Measurements from ENCODE around the gene DOCK3.
"Not testable (repeated sequence)": the region's sequence is repeated elsewhere in the genome, so short reads cannot be mapped to it uniquely, and the experiment has no call there.

DOCK3 gene

DNA sequence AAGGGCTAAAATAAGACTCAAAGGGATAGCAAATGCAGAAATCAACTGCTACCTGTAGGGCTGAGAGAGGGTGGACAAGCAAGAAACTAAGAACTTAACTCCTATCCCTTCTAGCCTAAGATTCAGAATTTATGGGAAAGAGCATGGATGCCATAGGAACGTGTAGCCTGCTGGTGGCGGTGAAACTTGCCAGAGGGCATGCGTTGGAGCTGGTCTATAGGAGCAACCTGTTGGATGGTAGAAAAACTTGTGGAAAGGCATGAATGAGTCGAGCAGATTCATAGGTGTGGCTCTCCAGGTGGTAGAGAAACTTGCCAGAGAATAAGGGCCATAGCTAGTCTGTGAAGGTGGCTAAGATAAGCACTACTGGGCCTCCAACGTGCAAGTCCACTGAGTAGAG, 137.2 kb downstream of the DOCK3 start:
- no peak for FAIRE-seq

GRCh38 chr3:50815844-50816243, 141.1 kb downstream of the DOCK3 start:
- FAIRE-seq, result no peak

GRCh38 chr3:50816894-50817293, 142.2 kb downstream of the DOCK3 start:
- FAIRE-seq, result no peak

GRCh38 chr3:50817756-50818529, 143.2 kb downstream of the DOCK3 start:
- no peak for FAIRE-seq

DNA sequence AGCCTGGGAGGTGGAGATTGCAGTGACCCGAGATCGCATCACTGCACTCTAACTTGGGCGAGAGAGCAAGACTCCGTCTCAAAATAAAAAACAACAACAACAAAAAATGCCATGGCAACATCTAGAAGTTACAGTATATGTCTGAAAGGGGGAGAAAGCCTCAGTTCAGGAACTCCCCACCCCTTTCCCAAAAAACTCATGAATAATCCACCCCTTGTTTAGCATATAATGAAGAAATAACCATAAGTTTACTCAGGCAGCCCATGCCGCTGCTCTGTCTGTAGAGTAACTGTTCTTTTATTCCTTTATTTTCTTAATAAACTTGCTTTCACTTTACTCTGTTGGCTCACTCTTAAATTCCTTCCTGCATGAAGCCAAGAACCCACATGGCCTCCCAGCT, 145.2 kb downstream of the DOCK3 start:
- FAIRE-seq, result no peak

DNA sequence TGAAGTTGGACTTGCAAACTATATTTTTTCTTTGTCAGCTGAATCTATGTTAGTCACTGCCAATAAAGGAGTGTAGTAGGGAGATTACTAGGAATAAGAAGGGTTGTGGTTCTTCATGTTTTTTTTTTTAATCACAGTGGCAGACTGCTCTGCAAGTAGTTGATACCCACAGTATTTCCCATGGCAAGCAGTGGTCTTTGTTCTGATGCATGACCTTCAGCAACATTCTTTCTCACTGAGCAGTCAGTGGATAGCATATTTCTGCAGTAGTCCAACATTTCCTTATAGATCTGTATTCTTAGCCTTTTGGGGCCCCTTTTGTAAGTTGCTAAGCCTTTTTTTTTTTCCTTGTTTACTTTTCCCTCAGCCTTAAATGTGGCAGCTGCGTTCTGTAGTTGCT, 151.1 kb downstream of the DOCK3 start:
- FAIRE-seq, result no peak

- FAIRE-seq, result no peak
Observed at GRCh38 chr3:50830451-50830850, 155.7 kb downstream of the DOCK3 start.

DNA sequence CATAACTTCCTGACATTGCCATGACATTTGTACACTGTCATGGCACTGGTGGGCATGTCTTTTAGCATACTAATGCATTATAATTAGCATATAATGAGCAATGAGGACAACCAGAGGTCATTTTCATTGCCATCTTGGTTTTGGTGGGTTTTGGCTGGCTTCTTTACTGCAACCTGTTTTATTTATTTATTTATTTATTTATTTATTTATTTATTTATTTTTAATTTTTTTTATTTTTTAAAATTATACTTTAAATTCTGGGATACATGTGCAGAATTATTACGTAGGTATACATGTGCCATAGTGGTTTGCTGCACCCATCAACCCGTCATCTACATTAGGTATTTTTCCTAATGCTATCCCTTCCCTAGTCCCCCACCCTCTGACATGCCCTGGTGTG, 156.3 kb downstream of the DOCK3 start:
- not testable (repeated sequence) for FAIRE-seq

- FAIRE-seq, result no peak
Observed at GRCh38 chr3:50840983-50841489, 166.3 kb downstream of the DOCK3 start.

GRCh38 chr3:50848308-50848707, 173.6 kb downstream of the DOCK3 start:
- no peak for FAIRE-seq

- FAIRE-seq, result no peak
Observed at GRCh38 chr3:50850639-50851511, 176.1 kb downstream of the DOCK3 start.

DNA sequence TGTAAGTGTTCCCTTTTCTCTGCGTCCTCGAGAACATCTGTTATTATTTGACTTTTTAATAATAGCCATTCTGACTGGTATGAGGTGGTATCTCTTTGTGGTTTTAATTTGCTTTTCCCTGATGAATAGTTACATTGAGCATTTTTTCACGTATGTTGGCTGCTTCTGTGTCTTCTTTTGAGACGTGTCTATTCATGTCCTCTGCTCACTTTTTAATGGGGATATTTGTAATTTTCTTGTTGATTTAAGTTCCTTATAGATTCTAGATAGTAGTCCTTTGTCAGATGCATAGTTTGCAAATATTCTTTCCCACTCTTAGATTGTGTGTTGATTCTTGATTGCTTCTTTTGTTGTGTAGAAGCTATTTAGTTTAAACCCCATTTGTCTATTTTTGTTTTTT, 179.2 kb downstream of the DOCK3 start:
- no peak for FAIRE-seq

DNA sequence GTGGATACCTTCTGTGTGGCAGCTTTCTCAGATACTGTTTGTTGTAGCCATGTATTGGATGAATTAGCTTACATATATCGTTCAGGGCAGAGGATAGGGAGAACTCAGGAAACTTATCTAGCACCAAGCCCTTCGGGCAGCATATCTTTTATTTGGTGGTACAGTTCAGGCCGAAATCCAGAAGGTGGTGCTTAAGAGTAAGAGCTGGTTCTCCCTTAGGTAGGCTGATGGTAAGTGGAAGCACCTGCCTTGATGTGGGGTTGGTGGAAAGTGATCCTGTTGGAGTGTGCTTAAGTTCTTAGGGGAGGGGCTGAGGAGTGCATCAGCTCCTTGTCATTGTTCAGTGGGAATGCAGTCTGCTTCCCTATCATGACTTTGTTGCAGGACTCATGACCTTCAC, 187.5 kb downstream of the DOCK3 start:
- no peak for FAIRE-seq

GRCh38 chr3:50873376-50874157, 198.8 kb downstream of the DOCK3 start:
- no peak for FAIRE-seq

GRCh38 chr3:50874876-50875275, 200.1 kb downstream of the DOCK3 start:
- FAIRE-seq, result not testable (repeated sequence)

GRCh38 chr3:50876947-50877346, 202.2 kb downstream of the DOCK3 start:
- no peak for FAIRE-seq

- FAIRE-seq, result not testable (repeated sequence)
Observed at GRCh38 chr3:50882733-50883132, 208.0 kb downstream of the DOCK3 start.

DNA sequence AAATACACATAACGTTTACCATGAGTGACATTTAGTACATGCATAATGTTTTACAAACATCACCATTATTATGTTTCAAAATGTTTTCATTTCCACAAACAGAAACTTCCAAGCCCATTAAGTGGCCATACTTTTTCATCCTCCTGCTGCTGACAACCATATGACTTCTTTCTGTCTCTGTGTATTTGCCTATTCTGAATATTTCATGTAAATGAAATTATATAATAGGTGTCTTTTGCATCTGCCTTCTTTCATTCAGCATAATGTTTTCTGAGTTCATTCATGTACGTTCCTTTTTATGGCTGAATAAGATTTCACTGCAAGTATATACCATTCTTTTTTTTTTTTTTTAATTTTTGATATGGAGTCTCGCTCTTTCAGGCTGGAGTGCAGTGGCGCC, 209.0 kb downstream of the DOCK3 start:
- FAIRE-seq, result no peak

DNA sequence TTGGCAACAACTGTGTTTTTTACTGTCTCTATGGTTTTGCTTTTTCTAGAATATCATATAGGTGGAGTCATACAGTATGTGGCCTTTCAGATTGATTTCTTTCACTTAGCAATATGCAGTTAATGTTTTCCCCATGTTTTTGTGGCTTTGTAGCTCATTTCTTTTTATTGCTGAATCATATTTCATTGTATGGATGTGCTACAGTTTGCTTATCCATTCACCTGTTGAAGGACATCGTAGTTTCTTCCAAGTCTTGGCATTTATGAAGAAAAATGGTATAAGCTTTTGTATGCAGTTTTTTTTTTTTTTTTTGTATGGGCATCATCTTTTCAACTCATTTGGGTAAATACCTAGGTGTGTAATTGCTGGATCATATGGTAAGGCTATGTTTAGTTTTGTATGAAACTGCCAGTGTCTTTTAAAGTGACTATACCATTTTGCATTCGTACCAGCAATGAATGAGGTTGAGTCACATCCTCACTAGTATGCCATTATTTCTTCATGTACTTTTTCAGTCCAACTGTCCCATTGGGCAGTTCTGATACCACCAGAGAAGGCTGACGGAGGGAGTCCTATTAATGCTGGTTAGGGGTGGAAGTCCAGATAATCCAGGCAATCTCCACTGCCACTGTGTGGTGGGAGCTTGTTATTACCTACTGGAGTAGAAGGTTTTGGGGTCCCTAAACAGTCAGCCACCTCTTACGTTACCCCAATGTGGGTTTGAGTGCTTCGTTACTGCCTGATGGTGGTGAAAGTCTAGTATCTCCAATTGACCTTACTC, 210.5 kb downstream of the DOCK3 start:
- FAIRE-seq, result no peak

DNA sequence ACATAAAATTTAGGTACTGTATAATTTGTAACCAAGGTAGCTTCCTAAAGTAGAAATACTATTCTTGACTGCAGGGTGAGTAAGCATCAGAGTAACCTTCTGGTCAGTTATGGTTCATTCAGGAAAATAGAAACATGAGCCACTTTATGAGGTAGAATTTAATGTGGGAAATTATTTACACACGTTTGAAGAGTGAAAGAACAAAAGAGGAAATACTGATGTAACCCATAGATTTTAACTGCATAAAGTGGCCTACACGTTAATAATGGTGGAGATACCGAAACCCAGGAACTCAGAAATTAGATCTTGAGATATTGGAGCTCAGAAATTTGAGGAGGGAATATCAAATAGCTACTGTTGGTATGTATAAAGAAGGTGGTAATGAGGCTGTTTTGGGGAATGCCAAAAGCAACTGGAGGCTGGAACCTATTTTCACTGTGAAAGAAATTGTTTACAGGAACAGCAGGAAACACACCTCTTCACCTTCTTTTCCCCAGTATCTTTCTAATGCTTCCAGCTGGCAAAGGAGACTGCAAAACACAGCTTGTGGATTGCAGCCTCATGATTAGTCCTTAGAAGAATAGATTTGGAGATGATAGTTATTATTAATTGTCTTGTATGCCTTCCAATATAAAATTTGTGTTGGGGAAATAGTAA, 216.1 kb downstream of the DOCK3 start:
- no peak for FAIRE-seq

DNA sequence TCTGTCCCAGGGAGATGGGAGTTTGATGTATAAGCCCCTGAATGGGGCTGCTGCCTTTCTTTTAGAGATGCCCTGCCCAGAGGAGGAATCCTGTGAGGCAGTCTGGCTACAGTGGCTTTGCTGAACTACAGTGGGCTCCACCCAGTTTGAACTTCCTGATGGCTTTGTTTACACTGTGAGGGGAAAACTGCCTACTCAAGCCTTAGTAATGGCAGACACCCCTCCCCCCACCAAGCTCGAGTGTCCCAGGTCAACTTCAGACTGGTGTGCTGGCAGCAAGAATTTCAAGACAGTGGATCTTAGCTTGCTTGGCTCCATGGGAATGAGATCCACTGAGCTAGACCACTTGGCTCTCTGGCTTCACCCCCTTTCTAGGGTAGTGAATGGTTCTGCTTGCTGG, 226.4 kb downstream of the DOCK3 start:
- FAIRE-seq, result not testable (repeated sequence)

GRCh38 chr3:50912746-50913145, 238.0 kb downstream of the DOCK3 start:
- no peak for FAIRE-seq
